GM18498 (cell line): ENCODE data around the gene DPYD.

Experiments used
- ATAC-seq: cut with Tn5 transposase; IDR thresholded peaks from one replicate; pipeline ENCODE4 v1.9.1; 2021; ENCODE audit warnings: mild to moderate bottlenecking, moderate library complexity; ENCODE audit not compliant: unreplicated experiment

DPYD gene

GRCh38 chr1:97461782-97462181 is 459.1 kb downstream of the DPYD start:
- ATAC-seq, result peak; percentile 93

- ATAC-seq, result no peak
These were observed 463.3 kb downstream of the DPYD start for GRCh38 chr1:97457446-97458089.

GRCh38 chr1:97451944-97452343 is 468.9 kb downstream of the DPYD start:
- ATAC-seq, result no peak

- ATAC-seq, result no peak
These were observed 469.6 kb downstream of the DPYD start for GRCh38 chr1:97451046-97451826.

- ATAC-seq, result no peak
These were observed 478.9 kb downstream of the DPYD start for GRCh38 chr1:97441966-97442365.

- ATAC-seq, result no peak
These were observed 487.0 kb downstream of the DPYD start for GRCh38 chr1:97433824-97434177.

GRCh38 chr1:97433094-97433823 is 487.6 kb downstream of the DPYD start:
- no peak for ATAC-seq

GRCh38 chr1:97427371-97427770 is 493.5 kb downstream of the DPYD start:
- ATAC-seq, result peak; percentile 45

- peak; percentile 88 for ATAC-seq
These were observed 496.6 kb downstream of the DPYD start for GRCh38 chr1:97424209-97424608.

- no peak for ATAC-seq
These were observed 497.4 kb downstream of the DPYD start for GRCh38 chr1:97423403-97423802.

- ATAC-seq, result no peak
These were observed 503.2 kb downstream of the DPYD start for GRCh38 chr1:97417661-97418060.

GRCh38 chr1:97414682-97415312 is 506.0 kb downstream of the DPYD start:
- ATAC-seq, result no peak

GRCh38 chr1:97412737-97413136 is 508.1 kb downstream of the DPYD start:
- no peak for ATAC-seq

- no peak for ATAC-seq
These were observed 508.7 kb downstream of the DPYD start for GRCh38 chr1:97412166-97412565.

- ATAC-seq, result no peak
These were observed 524.4 kb downstream of the DPYD start for GRCh38 chr1:97396463-97396862.

GRCh38 chr1:97392701-97393100 is 528.1 kb downstream of the DPYD start:
- no peak for ATAC-seq

- no peak for ATAC-seq
These were observed 535.1 kb downstream of the DPYD start for GRCh38 chr1:97385536-97386277.

GRCh38 chr1:97384294-97384968 is 536.4 kb downstream of the DPYD start:
- no peak for ATAC-seq

GRCh38 chr1:97383797-97384196 is 537.0 kb downstream of the DPYD start:
- no peak for ATAC-seq

- no peak for ATAC-seq
These were observed 538.6 kb downstream of the DPYD start for GRCh38 chr1:97382206-97382605.
